OCI-LY3 (cell line): ENCODE data around the gene COA7.

ENCODE experiments used
- EZH2phosphoT487 ChIP-seq: fragments of 200-600 bp; shearing (Covaris generic); IDR thresholded peaks from 2 replicates; pipeline ENCODE4 v1.6.1; 2018; ENCODE audit warnings: antibody characterized with exemption, mixed run types, low read depth
- TF ChIP-seq, protein P1 (sequence below): fragments of 200-600, 300-600 bp; sonication (generic); IDR thresholded peaks from 2 replicates; pipeline ENCODE4 v1.5.1; 2014; ENCODE audit warnings: antibody characterized with exemption, low read length, low read depth

- TF ChIP-seq, protein P1, sequence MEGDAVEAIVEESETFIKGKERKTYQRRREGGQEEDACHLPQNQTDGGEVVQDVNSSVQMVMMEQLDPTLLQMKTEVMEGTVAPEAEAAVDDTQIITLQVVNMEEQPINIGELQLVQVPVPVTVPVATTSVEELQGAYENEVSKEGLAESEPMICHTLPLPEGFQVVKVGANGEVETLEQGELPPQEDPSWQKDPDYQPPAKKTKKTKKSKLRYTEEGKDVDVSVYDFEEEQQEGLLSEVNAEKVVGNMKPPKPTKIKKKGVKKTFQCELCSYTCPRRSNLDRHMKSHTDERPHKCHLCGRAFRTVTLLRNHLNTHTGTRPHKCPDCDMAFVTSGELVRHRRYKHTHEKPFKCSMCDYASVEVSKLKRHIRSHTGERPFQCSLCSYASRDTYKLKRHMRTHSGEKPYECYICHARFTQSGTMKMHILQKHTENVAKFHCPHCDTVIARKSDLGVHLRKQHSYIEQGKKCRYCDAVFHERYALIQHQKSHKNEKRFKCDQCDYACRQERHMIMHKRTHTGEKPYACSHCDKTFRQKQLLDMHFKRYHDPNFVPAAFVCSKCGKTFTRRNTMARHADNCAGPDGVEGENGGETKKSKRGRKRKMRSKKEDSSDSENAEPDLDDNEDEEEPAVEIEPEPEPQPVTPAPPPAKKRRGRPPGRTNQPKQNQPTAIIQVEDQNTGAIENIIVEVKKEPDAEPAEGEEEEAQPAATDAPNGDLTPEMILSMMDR, result no peak
- TF ChIP-seq EZH2phosphoT487, result no peak
Observed at GRCh38 chr1:52669696-52670095, 28.5 kb downstream of the COA7 start.
